Myocyte (in vitro differentiated cells): Measurements from ENCODE around the gene SLC16A13. TPM values are rescaled to one million over a fixed set of nuclear protein-coding genes. Genes with fewer than 3 reads are reported as not detected.

ENCODE experiments used
- microRNA counts: library from miRNA; unstranded; fragments of <30 nt; microRNA quantifications from one replicate; lab custom pipeline; 2016
- total RNA-seq: library from RNA; depleted of rRNA; stranded (reverse); fragments of >200 nt; gene quantifications from 2 replicates; pipeline ENCODE4 v1.2.3, GENCODE V29; 2014

The SLC16A13 gene
- total RNA-seq, 1 donor from 2014 or later = 0.75 TPM

MicroRNAs within 50 kb of the gene (microRNA counts, 767-probe panel; counts per million panel counts)
- not detected for microRNA hsa-miR-195-5p (lab: Ali Mortazavi, UCI)
- not detected for microRNA hsa-miR-497-5p (lab: Ali Mortazavi, UCI)

Other genes starting within 250 kb of the SLC16A13 start
- not detected in 2 replicates for gene TEKT1, start 204.3 kb upstream of the SLC16A13 start, total RNA-seq
- not detected in 2 replicates for gene ALOX12, start 40.0 kb upstream of the SLC16A13 start, total RNA-seq
- gene RNASEK, start 23.4 kb upstream of the SLC16A13 start, total RNA-seq = 205 and 259 TPM in 2 replicates
- gene BCL6B, start 13.0 kb upstream of the SLC16A13 start, total RNA-seq = not detected in 2 replicates
- 0.78 TPM in 1 of 2 replicates, not detected in the other for gene SLC16A11, start 8.1 kb downstream of the SLC16A13 start, total RNA-seq
- not detected in 2 replicates for gene CLEC10A, start 44.2 kb downstream of the SLC16A13 start, total RNA-seq
- gene ASGR2, start 78.8 kb downstream of the SLC16A13 start, total RNA-seq = not detected in 2 replicates
- 0.13 TPM in 1 of 2 replicates, not detected in the other for gene ASGR1, start 143.4 kb downstream of the SLC16A13 start, total RNA-seq
- gene DLG4, start 183.8 kb downstream of the SLC16A13 start, total RNA-seq = 11.8 and 18.7 TPM in 2 replicates
- gene ACADVL, start 183.9 kb downstream of the SLC16A13 start, total RNA-seq = 659 and 702 TPM in 2 replicates
- 71.0 and 80.5 TPM in 2 replicates for gene DVL2, start 198.5 kb downstream of the SLC16A13 start, total RNA-seq
- gene PHF23, start 203.4 kb downstream of the SLC16A13 start, total RNA-seq = 52.3 and 54.7 TPM in 2 replicates
- 239 and 315 TPM in 2 replicates for gene GABARAP, start 206.4 kb downstream of the SLC16A13 start, total RNA-seq
- 69.1 and 88.9 TPM in 2 replicates for gene CTDNEP1, start 215.7 kb downstream of the SLC16A13 start, total RNA-seq
- gene ELP5, start 216.2 kb downstream of the SLC16A13 start, total RNA-seq = 75.1 and 81.8 TPM in 2 replicates
- not detected in 2 replicates for gene CLDN7, start 226.5 kb downstream of the SLC16A13 start, total RNA-seq
- gene SLC2A4, start 245.7 kb downstream of the SLC16A13 start, total RNA-seq = 20.0 and 28.3 TPM in 2 replicates